Measurements from ENCODE around the gene PLXNB2.
A peak's percentile ranks its signal among the peaks of the same experiment; 100 is the strongest.
"Not testable (repeated sequence)": the region's sequence is repeated elsewhere in the genome, so short reads cannot be mapped to it uniquely, and the experiment has no call there.

Gene PLXNB2

DNA sequence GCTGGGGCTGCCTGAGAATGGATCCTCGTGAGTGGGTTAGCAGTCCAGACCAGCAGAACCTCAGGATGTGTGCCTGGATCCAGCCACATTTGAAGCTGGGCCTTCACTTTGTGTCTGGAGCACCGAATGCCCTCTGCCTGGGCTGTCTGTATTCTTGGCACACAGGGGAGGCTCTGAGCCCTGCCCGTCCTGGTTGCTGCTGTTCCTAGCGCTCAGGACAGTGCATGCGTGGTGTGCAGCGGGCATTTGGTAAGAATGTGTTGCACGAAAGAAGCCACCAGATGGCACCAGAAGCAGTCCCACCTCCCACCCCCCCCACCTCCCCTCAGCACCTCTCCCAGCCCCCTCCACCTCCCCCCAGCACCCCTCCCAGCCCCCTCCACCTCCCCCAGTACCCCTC, 33.1 kb downstream of the PLXNB2 start:
- H3K4me3 Mint-ChIP-seq = no peak overlapping the region
- H3K4me1 Mint-ChIP-seq = peaks cover 26% of the 10 kb centered on the region
- peak in 1 of 2 donors; percentile 42 for DNase-seq

DNA sequence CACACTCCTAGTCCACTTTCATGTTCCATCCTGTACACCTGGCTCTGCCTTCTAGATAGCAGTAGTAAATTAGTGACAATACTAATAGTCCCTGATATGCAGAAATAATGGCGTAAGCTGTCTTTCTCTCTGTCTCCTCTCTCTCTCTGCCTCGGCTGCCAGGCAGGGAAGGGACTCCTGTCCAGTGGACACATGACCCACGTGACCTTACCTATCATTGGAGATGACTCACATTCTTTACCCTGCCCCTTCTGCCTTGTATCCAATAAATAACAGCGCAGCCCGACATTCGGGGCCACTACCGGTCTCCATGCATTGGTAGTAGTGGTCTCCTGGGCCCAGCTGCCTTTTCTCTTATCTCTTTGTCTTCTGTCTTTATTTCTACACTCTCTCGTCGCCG, 33.7 kb downstream of the PLXNB2 start:
- not testable (repeated sequence) for H3K4me3 Mint-ChIP-seq, H3K9me3 Mint-ChIP-seq, DNase-seq, H3K27ac Mint-ChIP-seq, ATAC-seq
- Mint-ChIP-seq H3K27me3 (peaks cover 28% of the 10 kb centered on the region), H3K4me1 (peaks cover 31% of the 10 kb centered on the region)

More for the DNA sequence above, 33.1 kb downstream of the PLXNB2 start:
- Mint-ChIP-seq H3K27me3 (peaks cover 23% of the 10 kb centered on the region), H3K9me3 (no peaks in the 10 kb centered on the region), H3K27ac (no peak overlapping the region)
- no peak for ATAC-seq

DNA sequence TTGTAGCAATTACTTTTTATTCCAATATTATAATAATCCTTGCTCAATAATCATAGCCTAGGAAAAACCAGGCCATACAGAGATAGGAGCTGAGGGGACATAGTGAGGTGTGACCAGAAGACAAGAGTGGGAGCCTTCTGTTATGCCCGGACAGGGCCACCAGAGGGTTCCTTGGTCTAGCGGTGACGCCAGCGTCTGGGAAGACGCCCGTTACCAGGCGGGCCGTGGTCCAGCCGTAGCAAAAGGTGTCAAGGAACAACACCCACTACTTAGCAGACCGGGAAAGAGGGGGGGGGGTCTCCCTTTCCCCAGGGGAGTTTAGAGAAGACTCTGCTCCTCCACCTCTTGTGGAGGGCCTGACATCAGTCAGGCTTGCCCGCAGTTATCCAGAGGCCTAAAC, 34.1 kb downstream of the PLXNB2 start:
- peaks cover 35% of the 10 kb centered on the region for H3K4me1 Mint-ChIP-seq

DNA sequence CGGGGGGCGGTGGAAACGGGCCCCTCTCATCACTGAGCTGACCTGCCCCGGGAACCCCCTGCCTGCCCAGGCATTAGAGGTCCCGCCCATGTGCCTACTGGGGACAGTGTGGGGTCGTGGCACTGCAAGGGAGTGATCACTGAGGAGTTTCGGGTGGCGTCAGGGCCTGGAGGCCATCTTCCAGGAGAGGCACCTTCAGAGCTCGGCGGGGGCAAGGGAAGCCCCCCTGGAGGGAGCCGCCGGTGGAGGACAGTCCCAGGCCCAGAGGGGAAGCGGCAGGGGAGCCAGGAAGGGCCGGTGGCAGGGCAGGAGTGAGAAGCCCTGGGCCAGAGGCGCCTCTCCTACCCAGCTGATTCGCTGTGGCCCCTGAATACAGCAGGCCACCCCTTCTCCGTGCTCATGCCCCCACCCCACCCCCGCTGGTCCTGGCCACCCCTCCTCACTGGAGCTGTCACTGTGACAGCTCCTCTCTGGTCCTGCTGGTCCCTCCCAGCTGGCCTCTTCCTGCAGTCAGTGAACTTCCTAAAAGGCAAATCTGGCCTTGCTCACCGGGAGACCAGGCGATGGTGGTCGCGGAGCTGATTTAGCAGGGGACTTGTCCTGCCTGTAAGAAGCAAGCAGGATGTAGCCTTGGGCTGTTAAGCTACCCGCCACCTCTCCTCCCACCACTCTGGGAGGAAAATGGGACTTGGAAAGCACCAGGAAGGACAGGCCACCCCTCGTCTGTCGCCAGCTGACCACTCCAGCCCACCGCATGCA, 35.2 kb downstream of the PLXNB2 start:
- Mint-ChIP-seq H3K4me3 (peak overlapping the region in 1 of 2 donors; percentile 41), H3K4me1 (peaks cover 40% of the 10 kb centered on the region), H3K27me3 (peaks cover 37% of the 10 kb centered on the region), H3K9me3 (no peaks in the 10 kb centered on the region), H3K27ac (no peak overlapping the region)
- ATAC-seq (no peak), DNase-seq (no peak)

More for the DNA sequence above, 34.1 kb downstream of the PLXNB2 start:
- not testable (repeated sequence) for DNase-seq, H3K4me3 Mint-ChIP-seq, H3K27ac Mint-ChIP-seq, ATAC-seq, H3K9me3 Mint-ChIP-seq
- peaks cover 32% of the 10 kb centered on the region for H3K27me3 Mint-ChIP-seq

DNA sequence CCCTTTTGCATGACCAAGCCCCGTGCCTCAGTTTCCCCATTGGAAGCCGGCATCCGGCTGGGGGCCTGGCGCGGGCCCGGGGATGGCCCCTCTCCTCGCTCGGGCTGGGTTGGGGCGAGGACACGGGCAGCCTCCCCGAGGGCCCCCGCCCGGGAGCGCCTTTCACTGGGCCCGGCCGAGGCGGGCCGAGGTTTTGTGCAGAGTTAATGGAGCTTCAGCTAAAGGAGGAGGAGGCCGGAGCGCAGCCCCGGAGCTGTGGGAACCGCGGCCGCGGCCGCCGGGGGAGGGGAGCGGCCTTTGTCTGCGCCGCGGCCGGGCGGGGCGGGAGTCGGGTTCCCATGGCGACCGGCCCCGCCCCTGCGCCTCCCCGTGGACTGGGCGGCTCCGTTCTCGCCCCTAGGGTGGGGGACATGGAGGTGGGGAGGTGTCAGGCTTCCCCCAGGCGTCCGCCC, 35.9 kb downstream of the PLXNB2 start:
- DNase-seq (peak in 1 of 2 donors; percentile 57), ATAC-seq (peak; percentile 21)
- Mint-ChIP-seq H3K9me3 (no peaks in the 10 kb centered on the region), H3K4me1 (peaks cover 40% of the 10 kb centered on the region), H3K4me3 (peak overlapping the region; percentile 65 to 85), H3K27me3 (peaks cover 37% of the 10 kb centered on the region), H3K27ac (peak overlapping the region in 1 of 2 donors; percentile 59)

DNA sequence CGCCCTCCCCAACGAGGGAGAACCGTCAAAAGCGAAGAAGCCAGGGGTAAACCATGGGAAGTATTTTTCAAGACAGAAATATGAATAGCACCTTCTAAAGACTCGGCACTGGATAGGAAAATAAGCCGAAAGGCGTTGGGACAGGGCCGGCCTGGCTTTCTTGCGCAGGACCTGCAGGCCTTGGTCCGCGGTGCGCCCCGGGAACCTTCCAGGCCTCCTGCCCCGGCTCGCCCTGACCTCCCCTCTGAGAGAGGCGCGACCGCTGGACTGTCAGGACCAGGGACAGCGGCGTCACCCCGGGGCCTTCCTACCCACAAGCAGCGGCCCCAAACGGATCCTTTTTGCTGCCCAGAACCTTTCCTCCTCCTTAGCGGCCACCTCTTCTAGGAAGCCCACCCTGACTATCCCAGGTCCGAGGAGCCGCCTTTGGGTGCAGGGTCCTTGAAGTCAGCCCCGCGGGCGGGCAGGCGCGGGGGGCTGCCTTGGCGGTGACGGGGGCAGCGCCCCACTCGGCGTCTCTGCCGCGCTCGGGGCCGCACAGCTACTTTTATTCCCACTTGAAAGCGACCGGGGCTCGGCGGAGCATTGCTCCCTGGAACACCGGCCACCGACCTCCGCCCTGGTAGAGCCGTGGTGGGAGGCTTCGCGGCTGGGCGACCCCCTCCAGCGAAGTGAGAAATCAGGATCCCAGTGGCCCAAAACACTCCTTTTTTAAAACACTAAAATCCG, 36.6 kb downstream of the PLXNB2 start:
- peak; percentile 69 to 71 for DNase-seq

GRCh38 chr22:50269970-50270665, 37.3 kb downstream of the PLXNB2 start, which contains the start of gene MAPK11:
Gene MAPK11, minus strand, starts transcription at chr22:50270380. Its CDS starts 88 bp downstream, at chr22:50270292.
- DNase-seq = peak; percentile 50 to 77

More for the DNA sequence above, 36.6 kb downstream of the PLXNB2 start:
- Mint-ChIP-seq H3K4me3 (peak overlapping the region; percentile 78 to 85), H3K27ac (peak overlapping the region in 1 of 2 donors; percentile 59), H3K27me3 (peaks cover 37% of the 10 kb centered on the region), H3K4me1 (peaks cover 40% of the 10 kb centered on the region), H3K9me3 (no peaks in the 10 kb centered on the region)
- ATAC-seq = peak; percentile 59

GRCh38 chr22:50269573-50269969, 37.9 kb downstream of the PLXNB2 start:
- peaks cover 29% of the 10 kb centered on the region for H3K4me1 Mint-ChIP-seq
- no peaks in the 10 kb centered on the region for H3K9me3 Mint-ChIP-seq
- peak overlapping the region in 1 of 2 donors; percentile 40 for H3K27ac Mint-ChIP-seq
- peak; percentile 1 for ATAC-seq
- H3K4me3 Mint-ChIP-seq = peak overlapping the region; percentile 73 to 76
- H3K27me3 Mint-ChIP-seq = peaks cover 45% of the 10 kb centered on the region
- DNase-seq = no peak

More at GRCh38 chr22:50269970-50270665, 37.3 kb downstream of the PLXNB2 start, which contains the start of gene MAPK11:
- H3K9me3 Mint-ChIP-seq = no peaks in the 10 kb centered on the region
- peak within 1 kb of the TSS; percentile 78 to 85 for H3K4me3 Mint-ChIP-seq
- peaks cover 40% of the 10 kb centered on the region for H3K27me3 Mint-ChIP-seq
- peak within 1 kb of the TSS; percentile 40 to 59 for H3K27ac Mint-ChIP-seq
- ATAC-seq = peak; percentile 65
- peaks cover 33% of the 10 kb centered on the region for H3K4me1 Mint-ChIP-seq

DNA sequence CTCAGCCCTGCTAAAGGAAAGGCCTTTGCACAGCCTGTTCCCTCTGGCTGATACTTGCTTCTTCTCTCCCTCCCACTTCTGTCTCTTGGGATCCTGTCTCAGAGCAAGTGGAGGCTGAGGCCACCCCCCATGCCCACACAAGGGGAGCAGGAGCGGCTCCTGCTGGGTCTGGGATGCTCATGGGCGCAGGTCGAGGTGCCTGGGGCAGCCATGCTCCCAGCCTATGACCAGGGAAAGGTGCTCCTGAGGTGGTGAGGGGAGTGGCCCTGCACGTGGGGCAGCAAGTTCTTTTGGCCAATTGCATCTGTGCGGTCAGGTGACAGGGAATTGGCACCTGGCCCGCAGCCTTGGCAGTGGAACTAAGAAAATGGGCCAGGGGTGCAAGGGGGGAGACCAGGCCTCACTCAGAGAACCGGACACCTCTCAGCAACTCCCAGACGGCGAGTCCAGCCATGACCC, 38.8 kb downstream of the PLXNB2 start:
- no peaks in the 10 kb centered on the region for H3K9me3 Mint-ChIP-seq
- peaks cover 47% of the 10 kb centered on the region for H3K27me3 Mint-ChIP-seq
- no peak for ATAC-seq
- no peak overlapping the region for H3K27ac Mint-ChIP-seq
- H3K4me3 Mint-ChIP-seq = peak overlapping the region in 1 of 2 donors; percentile 0
- peaks cover 29% of the 10 kb centered on the region for H3K4me1 Mint-ChIP-seq
- no peak for DNase-seq

- peak overlapping the region in 1 of 2 donors; percentile 41 for H3K4me3 Mint-ChIP-seq
- no peaks in the 10 kb centered on the region for H3K9me3 Mint-ChIP-seq
- H3K27ac Mint-ChIP-seq = no peak overlapping the region
- ATAC-seq (no peak), DNase-seq (peak in 1 of 2 donors; percentile 48)
- peaks cover 34% of the 10 kb centered on the region for H3K4me1 Mint-ChIP-seq
- H3K27me3 Mint-ChIP-seq = peaks cover 51% of the 10 kb centered on the region
Measured at GRCh38 chr22:50267591-50268390, 39.7 kb downstream of the PLXNB2 start.

DNA sequence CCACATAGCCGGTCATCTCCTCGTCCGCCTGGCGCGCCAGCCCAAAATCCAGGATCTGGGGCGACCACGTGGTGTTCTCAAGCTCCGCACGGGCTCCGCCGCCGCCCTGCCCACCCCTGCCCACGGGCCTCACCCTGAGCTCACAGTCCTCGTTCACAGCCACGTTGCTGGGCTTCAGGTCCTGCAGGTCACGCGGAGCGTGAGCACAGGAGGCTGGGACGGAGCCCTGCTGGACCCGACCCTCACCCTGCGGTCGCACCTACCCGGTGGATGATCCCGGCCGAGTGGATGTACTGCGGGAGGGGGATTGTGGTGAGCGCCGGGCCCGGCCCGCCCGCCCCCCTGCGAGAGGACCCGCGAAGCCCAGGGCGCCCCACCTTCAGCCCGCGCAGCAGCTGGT, 40.5 kb downstream of the PLXNB2 start:
- Mint-ChIP-seq H3K9me3 (no peaks in the 10 kb centered on the region), H3K4me3 (no peak overlapping the region), H3K27me3 (peaks cover 51% of the 10 kb centered on the region), H3K4me1 (peaks cover 42% of the 10 kb centered on the region), H3K27ac (no peak overlapping the region)
- no peak for ATAC-seq
- no peak for DNase-seq

GRCh38 chr22:50264946-50265669, 42.3 kb downstream of the PLXNB2 start:
- H3K4me1 Mint-ChIP-seq = peaks cover 34% of the 10 kb centered on the region
- no peak for ATAC-seq
- H3K27me3 Mint-ChIP-seq = peaks cover 62% of the 10 kb centered on the region

DNA sequence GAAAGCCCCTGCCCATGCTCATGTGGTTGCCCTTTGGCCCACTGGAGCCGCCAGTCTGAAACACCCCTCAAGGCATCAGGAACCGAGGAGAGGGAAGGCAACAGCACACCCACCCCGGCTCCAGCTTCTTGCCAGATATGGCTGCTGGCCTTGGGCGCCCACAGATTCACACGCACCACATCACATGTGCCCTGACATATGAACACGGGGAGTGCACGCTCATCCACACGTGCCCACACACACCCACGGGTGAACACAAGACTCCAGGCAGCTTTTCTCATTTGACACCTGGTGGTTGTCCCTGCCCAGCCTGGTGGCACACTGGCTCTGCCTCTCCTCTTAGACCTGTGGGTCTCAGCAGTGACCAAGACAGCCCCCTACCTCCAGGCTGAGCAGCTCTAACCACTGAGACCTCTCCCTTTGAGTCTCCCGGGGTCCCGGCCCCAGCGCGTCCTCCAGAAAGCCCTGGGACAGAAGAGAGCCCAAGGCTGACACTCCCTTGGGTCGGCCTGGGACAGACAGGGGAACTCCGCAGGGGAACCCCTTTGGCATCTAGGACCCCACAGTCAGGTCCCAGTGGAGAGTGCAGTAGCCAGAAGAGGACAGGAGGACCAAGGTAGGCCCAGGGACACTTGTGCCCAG, 43.2 kb downstream of the PLXNB2 start:
- Mint-ChIP-seq H3K4me3 (no peak overlapping the region), H3K27ac (no peak overlapping the region), H3K4me1 (peaks cover 28% of the 10 kb centered on the region), H3K9me3 (no peaks in the 10 kb centered on the region), H3K27me3 (peaks cover 67% of the 10 kb centered on the region)
- DNase-seq = no peak
- no peak for ATAC-seq

More at GRCh38 chr22:50264946-50265669, 42.3 kb downstream of the PLXNB2 start:
- no peaks in the 10 kb centered on the region for H3K9me3 Mint-ChIP-seq
- H3K27ac Mint-ChIP-seq = no peak overlapping the region
- no peak for DNase-seq
- H3K4me3 Mint-ChIP-seq = no peak overlapping the region

All from stimulated activated naive CD8-positive, alpha-beta T cell treated with anti-CD3 and anti-CD28 coated beads, Interleukin-15, amount 100 ng/mL, for 72 hours (primary cell).